ENCODE measurements around the gene SPATA33.
"Not testable (repeated sequence)": the region's sequence is repeated elsewhere in the genome, so short reads cannot be mapped to it uniquely, and the experiment has no call there.

Gene SPATA33

GRCh38 chr16:89629827-89630610, 27.6 kb upstream of the SPATA33 start:
- DNase-seq (ENCODE audit: low spot score) = no peak

- DNase-seq (ENCODE audit: low spot score) = peak; percentile 90
These were observed 24.5 kb upstream of the SPATA33 start for GRCh38 chr16:89633064-89633631.

DNA sequence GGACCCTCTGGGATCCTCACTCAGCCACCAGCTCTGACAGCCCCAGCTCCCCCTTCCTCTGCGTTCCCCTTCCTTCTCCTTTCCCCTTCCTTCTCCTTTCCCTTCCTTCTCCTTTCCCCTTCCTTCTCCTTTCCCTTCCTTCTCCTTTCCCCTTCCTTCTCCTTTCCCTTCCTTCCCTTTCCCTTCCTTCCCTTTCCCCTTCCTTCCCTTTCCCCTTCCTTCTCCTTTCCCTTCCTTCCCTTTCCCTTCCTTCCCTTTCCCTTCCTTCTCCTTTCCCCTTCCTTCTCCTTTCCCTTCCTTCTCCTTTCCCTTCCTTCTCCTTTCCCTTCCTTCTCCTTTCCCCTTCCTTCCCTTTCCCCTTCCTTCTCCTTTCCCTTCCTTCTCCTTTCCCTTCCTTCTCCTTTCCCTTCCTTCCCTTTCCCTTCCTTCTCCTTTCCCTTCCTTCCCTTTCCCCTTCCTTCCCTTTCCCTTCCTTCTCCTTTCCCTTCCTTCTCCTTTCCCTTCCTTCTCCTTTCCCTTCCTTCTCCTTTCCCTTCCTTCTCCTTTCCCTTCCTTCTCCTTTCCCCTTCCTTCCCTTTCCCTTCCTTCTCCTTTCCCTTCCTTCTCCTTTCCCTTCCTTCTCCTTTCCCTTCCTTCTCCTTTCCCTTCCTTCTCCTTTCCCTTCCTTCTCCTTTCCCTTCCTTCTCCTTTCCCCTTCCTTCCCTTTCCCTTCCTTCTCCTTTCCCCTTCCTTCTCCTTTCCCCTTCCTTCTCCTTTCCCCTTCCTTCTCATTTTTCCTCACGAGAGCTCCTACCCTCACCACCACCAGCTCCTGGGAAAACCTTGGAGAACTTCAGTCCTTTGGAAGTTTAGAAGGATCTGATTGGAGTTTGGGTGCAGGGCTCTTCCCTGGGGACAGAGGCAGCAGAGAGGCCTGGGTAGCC, 22.9 kb upstream of the SPATA33 start:
- DNase-seq (ENCODE audit: low spot score) = not testable (repeated sequence)

- DNase-seq (ENCODE audit: low spot score) = no peak
These were observed 21.0 kb upstream of the SPATA33 start for GRCh38 chr16:89636663-89637062.

DNA sequence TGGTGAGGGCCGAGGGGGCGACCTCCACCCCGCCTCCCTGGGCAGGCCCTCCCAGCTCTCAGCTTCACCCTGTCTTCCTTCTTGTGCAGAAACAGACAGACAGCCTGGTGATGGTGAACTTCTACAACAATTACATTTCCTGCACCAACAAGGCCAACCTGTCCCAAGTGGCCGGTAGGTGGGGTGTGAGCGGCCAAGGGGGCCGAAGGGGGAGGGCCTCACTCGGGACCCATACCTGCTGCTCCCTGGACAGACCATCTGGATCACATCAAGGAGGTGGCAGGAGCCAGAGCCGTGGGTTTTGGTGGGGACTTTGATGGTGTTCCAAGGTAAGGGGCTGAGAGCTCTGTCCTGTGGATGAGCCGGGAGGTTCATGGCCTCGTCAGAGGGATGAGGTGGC, 20.3 kb upstream of the SPATA33 start:
- DNase-seq (ENCODE audit: low spot score) = no peak

DNA sequence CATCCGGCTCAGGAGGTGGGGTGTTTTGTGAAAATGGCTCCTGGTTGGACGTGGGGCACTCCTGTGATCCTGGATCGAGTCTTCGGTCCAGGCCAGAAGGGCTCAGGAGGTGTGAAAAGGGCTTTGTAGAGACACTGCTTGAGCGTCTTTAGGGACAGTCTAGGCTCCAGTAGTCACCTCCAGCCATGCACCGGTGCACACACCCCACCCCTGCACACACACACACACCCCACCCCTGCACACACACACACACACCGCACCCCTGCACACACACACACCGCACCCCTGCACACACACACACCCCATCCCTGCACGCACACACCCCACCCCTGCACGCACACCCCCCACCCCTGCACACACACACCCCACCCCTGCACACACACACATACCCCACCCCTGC, 19.2 kb upstream of the SPATA33 start:
- no peak for DNase-seq (ENCODE audit: low spot score)

DNA sequence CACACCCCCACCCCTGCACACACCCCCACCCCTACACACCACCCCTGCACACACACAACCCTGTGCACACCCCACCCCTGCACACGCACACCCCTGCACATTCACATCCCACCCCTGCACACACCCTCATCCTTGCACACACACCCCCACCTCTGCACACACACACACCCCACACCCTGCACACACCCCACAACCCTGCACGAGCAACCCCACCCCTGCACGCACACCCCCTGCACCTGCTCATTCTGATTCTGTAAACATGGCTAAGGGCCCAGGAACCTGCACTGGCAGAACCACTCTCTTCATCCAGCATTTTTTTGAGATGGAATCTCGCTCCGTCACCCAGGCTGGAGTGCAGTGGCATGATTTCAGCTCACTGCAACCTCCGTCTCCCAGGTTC, 18.3 kb upstream of the SPATA33 start:
- no peak for DNase-seq (ENCODE audit: low spot score)

- DNase-seq (ENCODE audit: low spot score) = no peak
These were observed 16.0 kb upstream of the SPATA33 start for GRCh38 chr16:89641458-89642119.

DNA sequence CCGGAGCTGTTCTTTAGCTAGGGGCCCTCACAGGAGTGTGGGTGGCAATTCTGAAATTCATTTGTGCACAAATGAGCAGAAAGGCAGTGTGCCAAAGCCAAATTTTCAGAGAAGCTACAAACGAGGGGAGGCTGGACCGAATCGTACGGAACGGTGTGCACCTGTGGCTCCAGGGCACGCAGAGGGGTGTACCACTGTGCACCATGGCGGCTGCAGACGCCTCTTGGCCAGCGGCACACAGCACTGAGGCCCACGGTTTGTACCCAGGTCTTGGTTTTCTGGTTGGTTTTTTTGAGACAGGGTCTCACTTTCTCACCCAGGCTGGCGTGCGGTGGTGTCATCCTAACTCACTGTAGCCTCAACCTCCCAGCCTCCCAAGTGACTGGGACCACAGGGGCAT, 15.1 kb upstream of the SPATA33 start:
- DNase-seq (ENCODE audit: low spot score) = no peak

GRCh38 chr16:89643769-89644300, 13.8 kb upstream of the SPATA33 start:
- DNase-seq (ENCODE audit: low spot score) = no peak

DNA sequence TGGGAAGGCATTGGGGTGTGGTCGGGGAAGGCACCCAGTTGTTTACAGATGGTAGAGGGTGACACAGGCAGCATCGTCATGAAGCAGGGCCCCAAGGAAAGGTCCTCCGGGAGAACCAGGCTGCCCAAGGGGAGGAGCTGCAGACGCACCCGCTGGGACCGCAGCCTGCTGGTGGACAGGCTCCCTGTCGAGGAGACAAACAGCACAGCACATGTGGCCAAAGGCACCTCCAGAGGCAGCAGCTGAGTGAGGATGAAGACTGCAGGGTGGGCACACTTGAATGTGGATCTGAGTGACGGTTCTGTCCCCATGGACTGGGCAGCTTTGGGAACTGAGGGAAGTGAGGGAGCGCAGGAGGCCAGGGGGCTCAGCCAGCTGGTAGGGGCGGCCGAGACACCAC, 12.5 kb upstream of the SPATA33 start:
- no peak for DNase-seq (ENCODE audit: low spot score)

GRCh38 chr16:89646270-89646669, 11.4 kb upstream of the SPATA33 start:
- DNase-seq (ENCODE audit: low spot score) = no peak

DNA sequence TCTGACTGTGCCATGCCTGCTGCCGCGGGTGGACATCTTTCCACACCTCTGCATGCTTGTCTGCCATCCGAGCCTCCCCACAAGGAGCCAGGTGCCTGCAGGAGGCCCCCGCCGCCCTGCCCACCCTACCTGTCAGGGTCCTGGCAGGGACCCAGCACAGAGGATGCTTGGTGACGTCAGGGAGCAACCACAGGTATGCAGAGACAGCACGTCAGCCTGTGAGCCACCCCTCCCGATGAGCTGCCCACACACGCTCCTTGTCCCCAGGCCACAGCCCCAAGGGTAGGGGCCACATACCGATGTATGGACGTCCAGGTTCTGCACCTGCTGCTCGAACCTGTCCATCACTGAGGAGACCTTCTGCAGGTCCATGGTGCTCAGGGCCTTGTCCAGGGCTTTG, 10.7 kb upstream of the SPATA33 start:
- no peak for DNase-seq (ENCODE audit: low spot score)

DNA sequence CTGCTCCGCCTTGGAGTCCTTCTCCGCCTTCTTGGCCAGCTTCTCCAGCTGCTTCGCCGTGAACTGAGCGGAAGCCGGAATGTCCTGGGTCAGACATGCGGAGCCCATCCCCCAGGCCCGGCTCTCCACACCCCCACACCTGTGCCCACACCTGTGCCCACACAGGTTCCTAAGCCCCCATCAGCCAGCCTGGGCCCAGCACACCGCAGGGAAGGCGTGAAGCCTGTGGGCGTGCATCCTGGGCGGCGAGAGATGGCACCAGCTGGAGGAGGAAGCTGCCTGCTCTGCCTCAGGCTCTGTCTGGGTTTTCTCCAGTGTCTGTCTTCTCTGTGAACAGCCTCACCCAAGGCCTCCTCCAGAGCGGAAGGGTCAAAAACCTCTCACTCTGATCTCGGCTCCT, 6.1 kb upstream of the SPATA33 start:
- DNase-seq (ENCODE audit: low spot score) = no peak

GRCh38 chr16:89653656-89654295, 3.9 kb upstream of the SPATA33 start:
- DNase-seq (ENCODE audit: low spot score) = no peak

DNA sequence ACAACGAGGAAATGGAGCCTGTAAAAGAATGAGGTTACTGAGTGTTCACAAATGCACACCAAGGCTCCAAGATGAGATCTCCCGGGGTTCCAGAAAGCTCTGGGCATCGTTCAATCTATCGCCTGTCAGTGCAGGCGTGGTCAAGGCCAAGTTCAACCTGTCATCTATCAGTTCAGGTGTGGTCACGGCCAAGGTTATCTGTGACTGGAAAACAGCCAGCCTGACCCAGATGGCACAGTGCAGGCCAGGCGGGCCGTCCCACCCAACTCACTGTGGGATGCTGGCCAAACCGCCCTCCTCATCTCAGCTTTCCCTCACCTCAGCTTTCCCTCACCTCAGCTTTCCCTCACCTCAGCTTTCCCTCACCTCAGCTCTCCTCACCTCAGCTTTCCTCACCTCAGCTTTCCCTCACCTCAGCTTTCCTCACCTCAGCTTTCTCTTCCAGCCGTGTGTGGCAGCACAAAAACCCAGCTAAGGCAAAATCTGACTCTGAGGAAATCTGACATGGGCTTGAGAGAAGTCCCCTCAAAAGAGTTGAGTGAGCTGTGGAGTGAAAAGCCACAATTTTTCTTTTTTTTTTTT, 2.5 kb upstream of the SPATA33 start:
- no peak for DNase-seq (ENCODE audit: low spot score)

- DNase-seq (ENCODE audit: low spot score) = no peak
These were observed 1.1 kb upstream of the SPATA33 start for GRCh38 chr16:89656435-89657121.

GRCh38 chr16:89658221-89658879, 714 bp downstream of the SPATA33 start:
- DNase-seq (ENCODE audit: low spot score) = peak; percentile 39

DNA sequence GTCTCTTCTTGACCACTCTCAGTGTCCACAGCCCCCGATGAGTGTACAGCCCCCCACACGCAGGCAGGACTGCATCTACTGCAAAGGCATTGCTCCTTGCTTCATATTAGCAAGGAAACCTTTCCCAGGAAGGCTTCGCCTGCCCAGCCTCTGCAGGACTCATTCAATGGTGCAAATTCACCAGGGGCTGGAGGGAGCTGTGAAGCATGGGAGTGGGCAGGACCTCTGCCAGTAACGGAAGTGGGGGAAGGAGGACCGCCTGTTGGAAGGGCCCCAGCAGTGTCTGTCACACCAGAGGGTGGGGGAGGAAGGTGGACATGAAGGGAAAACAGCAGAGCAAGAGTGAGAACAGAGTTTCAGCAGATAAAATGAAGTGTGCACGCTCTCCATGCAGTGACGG, 2.5 kb downstream of the SPATA33 start:
- DNase-seq (ENCODE audit: low spot score) = no peak

GRCh38 chr16:89661215-89661614, 3.6 kb downstream of the SPATA33 start:
- no peak for DNase-seq (ENCODE audit: low spot score)
